Panc1 (cell line): Measurements from ENCODE around the gene ZNF503.

Experiments
- CTCF ChIP-seq: fragments of 450-650 bp; IDR thresholded peaks from 2 replicates; pipeline ENCODE4 v1.5.1; 2017; ENCODE audit warnings: mild to moderate bottlenecking
- SIN3A ChIP-seq: IDR thresholded peaks from 2 replicates; pipeline ENCODE4 v1.6.1; 2012; ENCODE audit warnings: low read depth, mild to moderate bottlenecking, low read length, moderate library complexity, borderline replicate concordance; ENCODE audit not compliant: insufficient read depth

DNA sequence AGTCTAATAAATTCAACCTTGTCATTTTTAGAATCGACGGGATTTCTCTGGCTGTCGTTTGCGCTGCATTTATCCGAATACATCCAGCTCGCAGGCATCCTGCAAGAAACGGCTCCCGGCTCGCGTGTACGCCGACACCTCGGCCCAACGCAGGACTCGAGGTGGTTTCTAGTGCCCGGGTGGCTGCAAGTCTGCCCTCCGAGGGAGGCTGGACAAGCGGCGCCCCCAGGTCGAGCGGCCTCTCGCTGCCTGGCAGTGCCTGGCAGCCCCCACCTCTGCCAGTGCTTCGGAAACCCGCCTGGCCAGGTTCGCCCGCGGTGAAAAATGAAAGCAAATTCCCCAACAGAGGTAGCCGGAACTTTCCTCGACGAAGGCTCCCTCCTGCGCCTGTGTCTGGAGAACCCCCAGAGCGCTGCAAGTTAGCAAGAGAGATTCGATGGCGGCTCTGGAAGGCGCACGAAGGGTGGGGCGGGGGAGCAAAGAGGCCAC lies 5.7 kb upstream of the ZNF503 start:
- TF ChIP-seq CTCF: no peak
- no peak for TF ChIP-seq SIN3A
